ENCODE measurements around the gene TNFRSF14.

The TNFRSF14 gene

GRCh38 chr1:2589431-2590232, 33.5 kb downstream of the TNFRSF14 start:
- no peak for DNase-seq

GRCh38 chr1:2590233-2591141, 34.3 kb downstream of the TNFRSF14 start:
- no peak for DNase-seq

GRCh38 chr1:2591233-2591580, 35.0 kb downstream of the TNFRSF14 start:
- no peak for DNase-seq

- DNase-seq = no peak
Observed at GRCh38 chr1:2591581-2592261, 35.5 kb downstream of the TNFRSF14 start.

GRCh38 chr1:2592672-2593071, 36.5 kb downstream of the TNFRSF14 start:
- DNase-seq = no peak

GRCh38 chr1:2593251-2593878, 37.2 kb downstream of the TNFRSF14 start:
- no peak for DNase-seq

- DNase-seq = no peak
Observed at GRCh38 chr1:2594001-2594640, 38.0 kb downstream of the TNFRSF14 start.

GRCh38 chr1:2594641-2595131, 38.5 kb downstream of the TNFRSF14 start:
- DNase-seq = no peak

GRCh38 chr1:2595261-2595811, 39.2 kb downstream of the TNFRSF14 start:
- DNase-seq = no peak

GRCh38 chr1:2595812-2596529, 39.8 kb downstream of the TNFRSF14 start:
- DNase-seq = no peak

- DNase-seq = no peak
Observed at GRCh38 chr1:2596530-2597333, 40.6 kb downstream of the TNFRSF14 start.

- no peak for DNase-seq
Observed at GRCh38 chr1:2597441-2598328, 41.5 kb downstream of the TNFRSF14 start.

- no peak for DNase-seq
Observed at GRCh38 chr1:2598329-2598931, 42.3 kb downstream of the TNFRSF14 start.

- DNase-seq = no peak
Observed at GRCh38 chr1:2601721-2602303, 45.6 kb downstream of the TNFRSF14 start.

GRCh38 chr1:2602311-2602835, 46.2 kb downstream of the TNFRSF14 start:
- no peak for DNase-seq

GRCh38 chr1:2602866-2603520, 46.8 kb downstream of the TNFRSF14 start:
- no peak for DNase-seq

- DNase-seq = no peak
Observed at GRCh38 chr1:2603521-2604155, 47.5 kb downstream of the TNFRSF14 start.

Data from T-helper 9 cell (primary cell).